ENCODE measurements around the gene SKA2. TPM values are rescaled to one million over a fixed set of nuclear protein-coding genes. Genes with fewer than 3 reads are reported as not detected.

The SKA2 gene
- total RNA-seq: 32.2 to 51.5 TPM (median 46.2 TPM) in 3 replicates
- long read RNA-seq, transcript SKA2-206 (3 exons, 595 nt): minor isoform, 11 of 45 reads
- long read RNA-seq, transcript SKA2-201 (4 exons, 2,798 nt): major isoform, 25 of 45 reads
- long read RNA-seq, partial matches to known transcripts: 0 of 45 reads
- long read RNA-seq, other reads (novel, unspliced or antisense): 3 of 45 reads

DNA sequence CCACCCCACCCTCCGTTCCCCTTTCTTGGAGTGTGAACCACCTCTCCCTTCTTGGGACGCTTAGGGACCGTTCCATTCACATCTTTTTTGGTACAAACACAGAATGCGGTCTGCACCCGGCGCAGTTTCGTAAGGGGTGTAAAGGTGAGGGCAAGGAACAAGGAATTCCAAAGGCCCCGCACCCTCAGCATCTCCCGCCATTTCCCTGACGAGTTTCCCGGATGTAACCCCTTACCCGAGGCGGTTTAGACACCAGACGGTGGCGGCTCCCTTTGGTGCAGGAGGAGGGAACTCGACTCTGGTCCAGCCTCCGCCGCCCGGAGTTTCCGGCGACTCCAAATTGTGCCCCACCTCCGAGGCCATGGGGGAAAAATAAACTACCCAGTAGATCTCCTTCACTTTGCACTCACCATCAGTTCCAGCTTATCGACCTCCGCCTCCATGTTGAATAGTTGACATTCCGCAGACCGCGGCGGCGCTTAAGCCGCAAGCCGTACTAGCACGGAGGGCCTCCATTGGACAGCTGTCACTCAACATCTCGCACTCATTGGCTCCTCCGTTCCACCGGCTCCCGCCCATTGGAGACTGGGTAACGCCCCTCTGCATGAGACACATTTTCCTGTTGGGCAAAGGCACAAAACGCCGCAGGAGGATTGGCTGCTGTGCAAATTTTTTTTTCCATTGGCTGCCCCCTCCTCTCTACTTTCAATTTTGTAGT, at the start of gene SKA2:
SKA2 (minus strand) TSS at position 466 of the 718 bp plus-strand sequence; CDS start at position 443, 23 bp downstream.
- H3K27me3 Mint-ChIP-seq (ENCODE audit: low read depth): no peaks in the 10 kb centered on the region
- no peaks in the 10 kb centered on the region for H3K36me3 Mint-ChIP-seq (ENCODE audit: low read depth)
- H3K4me3 Mint-ChIP-seq (ENCODE audit: unreplicated experiment): no peak within 1 kb of the TSS
- H3K27ac Mint-ChIP-seq (ENCODE audit: unreplicated experiment): no peak within 1 kb of the TSS
- H3K9me3 Mint-ChIP-seq (ENCODE audit: low read depth): no peaks in the 10 kb centered on the region
- TF ChIP-seq, protein P1, sequence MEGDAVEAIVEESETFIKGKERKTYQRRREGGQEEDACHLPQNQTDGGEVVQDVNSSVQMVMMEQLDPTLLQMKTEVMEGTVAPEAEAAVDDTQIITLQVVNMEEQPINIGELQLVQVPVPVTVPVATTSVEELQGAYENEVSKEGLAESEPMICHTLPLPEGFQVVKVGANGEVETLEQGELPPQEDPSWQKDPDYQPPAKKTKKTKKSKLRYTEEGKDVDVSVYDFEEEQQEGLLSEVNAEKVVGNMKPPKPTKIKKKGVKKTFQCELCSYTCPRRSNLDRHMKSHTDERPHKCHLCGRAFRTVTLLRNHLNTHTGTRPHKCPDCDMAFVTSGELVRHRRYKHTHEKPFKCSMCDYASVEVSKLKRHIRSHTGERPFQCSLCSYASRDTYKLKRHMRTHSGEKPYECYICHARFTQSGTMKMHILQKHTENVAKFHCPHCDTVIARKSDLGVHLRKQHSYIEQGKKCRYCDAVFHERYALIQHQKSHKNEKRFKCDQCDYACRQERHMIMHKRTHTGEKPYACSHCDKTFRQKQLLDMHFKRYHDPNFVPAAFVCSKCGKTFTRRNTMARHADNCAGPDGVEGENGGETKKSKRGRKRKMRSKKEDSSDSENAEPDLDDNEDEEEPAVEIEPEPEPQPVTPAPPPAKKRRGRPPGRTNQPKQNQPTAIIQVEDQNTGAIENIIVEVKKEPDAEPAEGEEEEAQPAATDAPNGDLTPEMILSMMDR (IDR thresholded peaks at IDR 0.05): no peak
- peak; percentile 98 for DNase-seq (ENCODE audit: low spot score)
- peaks cover 54% of the 10 kb centered on the region for H3K4me1 Mint-ChIP-seq (ENCODE audit: low read depth)

GRCh38 chr17:59202320-59202719, 47.3 kb upstream of the SKA2 start:
- TF ChIP-seq, protein P1 (IDR thresholded peaks at IDR 0.05): no peak
- Mint-ChIP-seq H3K9me3 (ENCODE audit: low read depth) (no peaks in the 10 kb centered on the region), H3K4me3 (ENCODE audit: unreplicated experiment) (no peak overlapping the region)

DNA sequence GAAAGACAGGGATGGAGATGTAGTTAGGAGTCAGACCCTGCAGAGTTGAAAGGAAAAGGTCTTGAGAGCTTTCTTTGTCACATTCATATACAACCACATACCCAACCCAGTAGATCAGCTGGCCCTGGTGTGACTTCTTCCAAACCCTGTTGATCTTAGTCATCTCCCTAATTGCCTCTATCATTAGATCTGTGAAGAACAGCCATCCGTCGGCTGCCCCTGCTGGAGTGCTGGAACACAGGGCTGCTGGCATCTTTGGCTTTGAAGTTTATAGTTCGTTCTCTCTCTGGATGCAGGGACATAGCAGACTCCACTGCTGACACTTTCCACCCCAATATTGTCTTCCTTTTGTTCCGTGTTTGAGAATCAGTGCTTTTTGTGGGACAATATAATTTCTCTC, 44.4 kb upstream of the SKA2 start:
- H3K27ac Mint-ChIP-seq (ENCODE audit: unreplicated experiment): no peak overlapping the region
- no peaks in the 10 kb centered on the region for H3K4me1 Mint-ChIP-seq (ENCODE audit: low read depth)
- H3K36me3 Mint-ChIP-seq (ENCODE audit: low read depth): no peaks in the 10 kb centered on the region
- DNase-seq (ENCODE audit: low spot score): no peak
- H3K4me3 Mint-ChIP-seq (ENCODE audit: unreplicated experiment): no peak overlapping the region
- TF ChIP-seq, protein P1 (IDR thresholded peaks at IDR 0.05): no peak
- H3K27me3 Mint-ChIP-seq (ENCODE audit: low read depth): no peaks in the 10 kb centered on the region
- H3K9me3 Mint-ChIP-seq (ENCODE audit: low read depth): no peaks in the 10 kb centered on the region

More at GRCh38 chr17:59202320-59202719, 47.3 kb upstream of the SKA2 start:
- no peaks in the 10 kb centered on the region for H3K4me1 Mint-ChIP-seq (ENCODE audit: low read depth)
- no peaks in the 10 kb centered on the region for H3K27me3 Mint-ChIP-seq (ENCODE audit: low read depth)
- no peak overlapping the region for H3K27ac Mint-ChIP-seq (ENCODE audit: unreplicated experiment)
- no peak for DNase-seq (ENCODE audit: low spot score)
- no peaks in the 10 kb centered on the region for H3K36me3 Mint-ChIP-seq (ENCODE audit: low read depth)

DNA sequence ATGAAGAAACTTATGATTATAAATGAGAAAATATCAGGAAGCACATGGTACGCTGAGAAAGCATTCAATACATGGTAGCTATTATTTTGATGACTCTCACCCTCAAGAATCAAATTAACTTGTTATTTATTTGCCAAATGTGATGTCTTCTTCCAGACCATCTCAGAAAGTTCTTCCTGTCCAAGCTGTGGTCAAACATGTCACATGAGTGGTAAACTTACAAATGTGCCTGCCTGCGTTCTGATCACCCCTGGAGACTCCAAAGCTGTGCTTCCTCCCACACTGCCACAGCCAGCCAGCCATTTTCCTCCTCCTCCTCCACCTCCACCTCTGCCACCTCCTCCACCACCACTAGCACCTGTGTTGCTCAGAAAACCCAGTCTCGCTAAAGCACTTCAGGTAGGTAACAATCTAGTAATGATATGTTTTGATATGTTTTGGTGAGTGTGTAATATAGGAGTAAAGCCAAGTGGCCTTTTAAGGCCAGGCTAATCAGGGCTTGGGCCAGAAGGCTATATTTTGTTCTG, 38.4 kb upstream of the SKA2 start:
- no peak overlapping the region for H3K27ac Mint-ChIP-seq (ENCODE audit: unreplicated experiment)
- no peaks in the 10 kb centered on the region for H3K4me1 Mint-ChIP-seq (ENCODE audit: low read depth)
- H3K4me3 Mint-ChIP-seq (ENCODE audit: unreplicated experiment): no peak overlapping the region
- no peaks in the 10 kb centered on the region for H3K36me3 Mint-ChIP-seq (ENCODE audit: low read depth)
- TF ChIP-seq, protein P1 (IDR thresholded peaks at IDR 0.05): no peak
- no peaks in the 10 kb centered on the region for H3K9me3 Mint-ChIP-seq (ENCODE audit: low read depth)
- DNase-seq (ENCODE audit: low spot score): no peak
- no peaks in the 10 kb centered on the region for H3K27me3 Mint-ChIP-seq (ENCODE audit: low read depth)

DNA sequence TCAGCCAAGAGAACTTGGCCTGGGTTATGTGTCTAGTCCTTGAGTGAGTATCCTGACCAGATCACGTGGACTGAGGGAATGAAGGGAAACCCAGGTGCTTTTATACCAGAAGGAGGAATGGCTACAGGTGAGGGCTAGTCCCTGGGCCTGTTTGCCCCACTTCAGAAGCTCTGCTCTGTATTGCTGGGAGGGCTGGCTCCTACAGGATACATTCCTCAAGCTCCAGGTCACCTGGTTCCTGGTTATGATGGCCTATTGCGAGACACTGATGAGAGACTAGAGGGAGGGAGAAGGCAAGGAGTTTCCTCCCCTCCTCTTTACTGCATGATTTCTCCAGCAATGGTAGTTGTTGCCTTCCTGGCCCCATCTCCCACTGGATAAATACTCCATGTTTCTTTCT, 35.8 kb upstream of the SKA2 start:
- H3K4me1 Mint-ChIP-seq (ENCODE audit: low read depth): no peaks in the 10 kb centered on the region
- DNase-seq (ENCODE audit: low spot score): no peak
- H3K4me3 Mint-ChIP-seq (ENCODE audit: unreplicated experiment): no peak overlapping the region
- TF ChIP-seq, protein P1 (IDR thresholded peaks at IDR 0.05): no peak
- no peaks in the 10 kb centered on the region for H3K9me3 Mint-ChIP-seq (ENCODE audit: low read depth)
- H3K27me3 Mint-ChIP-seq (ENCODE audit: low read depth): no peaks in the 10 kb centered on the region
- no peak overlapping the region for H3K27ac Mint-ChIP-seq (ENCODE audit: unreplicated experiment)
- H3K36me3 Mint-ChIP-seq (ENCODE audit: low read depth): no peaks in the 10 kb centered on the region

All from chondrocyte (in vitro differentiated cells).